Natural killer cell (primary cell): Measurements from ENCODE around the gene MINAR1. TPM values are rescaled to one million over a fixed set of nuclear protein-coding genes. Genes with fewer than 3 reads are reported as not detected.

Source experiments
- ATAC-seq, 3 donors: fragments of 150-1000 bp in 2 of 3; fragments of 200-7000 bp in 1 of 3; cut with Tn5 transposase; 1 replicate in 1 of 3; 2 replicates in 2 of 3; pipeline ENCODE4 v1.10.0; 2021; ENCODE audit warnings: mild to moderate bottlenecking in 2 of 3, moderate library complexity in 2 of 3
- DNase-seq, 2 donors: peaks; one replicate each; pipeline versions ENCODE4 v3.0.0 to v3.0.0-alpha.2; 2013 to 2021; ENCODE audit warnings: mixed read lengths in 1 of 2
- H3K27ac ChIP-seq: one replicate; pipeline ENCODE4 v1.5.1; 2013; ENCODE audit warnings: mild to moderate bottlenecking, low read length
- H3K27me3 ChIP-seq: one replicate; pipeline ENCODE4 v1.6.1; 2013; ENCODE audit warnings: low read length; ENCODE audit not compliant: control insufficient read depth, insufficient read depth
- H3K36me3 ChIP-seq: one replicate; pipeline ENCODE4 v1.6.1; 2013; ENCODE audit warnings: low read length; ENCODE audit not compliant: control insufficient read depth, insufficient read depth
- H3K4me1 ChIP-seq: one replicate; pipeline ENCODE4 v1.6.1; 2013; ENCODE audit warnings: low read length; ENCODE audit not compliant: control insufficient read depth, insufficient read depth
- H3K4me3 ChIP-seq: one replicate; pipeline ENCODE4 v1.5.1; 2013; ENCODE audit warnings: low read length
- H3K9me3 ChIP-seq: one replicate; pipeline ENCODE4 v1.6.1; 2013; ENCODE audit warnings: low read length; ENCODE audit not compliant: control insufficient read depth, insufficient read depth
- H3K27ac Mint-ChIP-seq, 2 donors: one replicate each; pipeline ENCODE4 v1.8.0; 2022; ENCODE audit warnings: mild to moderate bottlenecking in 2 of 2, mixed read lengths in 2 of 2, moderate library complexity in 1 of 2
- H3K27me3 Mint-ChIP-seq, 2 donors: one replicate each; pipeline ENCODE4 v1.8.0; 2022; ENCODE audit warnings: low read depth in 2 of 2, mixed read lengths in 2 of 2
- H3K36me3 Mint-ChIP-seq: one replicate; pipeline ENCODE4 v1.8.0; 2022; ENCODE audit warnings: mixed read lengths
- H3K4me1 Mint-ChIP-seq, 2 donors: one replicate each; pipeline ENCODE4 v1.8.0; 2022; ENCODE audit warnings: mixed read lengths in 2 of 2
- H3K4me3 Mint-ChIP-seq: one replicate; pipeline ENCODE4 v1.8.0; 2022; ENCODE audit warnings: mild to moderate bottlenecking, moderate library complexity, mixed read lengths
- H3K9me3 Mint-ChIP-seq, 2 donors: one replicate each; pipeline ENCODE4 v1.8.0; 2022; ENCODE audit warnings: mixed read lengths in 2 of 2
- CTCF ChIP-seq: fragments of 200-600 bp; IDR thresholded peaks from one replicate; pipeline ENCODE4 v1.8.0; 2022; ENCODE audit warnings: antibody characterized with exemption
- WGBS: methylation state at CpG from one replicate; pipeline ENCODE4 v1.1.7; 2013; ENCODE audit warnings: missing lambda C conversion rate; ENCODE audit not compliant: insufficient coverage; 5-methylcytosine and 5-hydroxymethylcytosine counted together
- intact Hi-C: fragments of 100-400 bp; cut with micrococcal nuclease; formaldehyde crosslinking; loops from one replicate; pipeline ENCODE4 v1.14.2; 2022
- total RNA-seq, 4 donors: library from RNA; stranded (reverse); fragments of 120-200 nt in 1 of 4; gene quantifications; one replicate each; pipeline versions ENCODE4 v1.2.3 to v1.2.4, GENCODE V29; 2013 to 2022

The MINAR1 gene
- total RNA-seq, 3 donors from 2014 or later (not counting 1 experiment from before 2014, with no cell fraction given) = 0.54 to 0.98 (median 0.59) TPM

GRCh38 chr15:79475306-79475705, 43.2 kb downstream of the MINAR1 start:
- DNase-seq (no peak), ATAC-seq (no peak)
- H3K4me3 ChIP-seq = no peak overlapping the region
- H3K27ac ChIP-seq = no peak overlapping the region
- intact Hi-C loops = no loop called here
- H3K27ac Mint-ChIP-seq = no peak overlapping the region
- no peaks in the 10 kb centered on the region for H3K36me3 ChIP-seq
- H3K4me3 Mint-ChIP-seq = no peak overlapping the region
- H3K4me1 Mint-ChIP-seq = no peaks in the 10 kb centered on the region
- 10% methylated on average over 2 of the region's 3 CpGs for WGBS
- H3K27me3 ChIP-seq = no peaks in the 10 kb centered on the region
- H3K27me3 Mint-ChIP-seq = no peaks in the 10 kb centered on the region
- no peaks in the 10 kb centered on the region for H3K9me3 Mint-ChIP-seq
- H3K4me1 ChIP-seq = no peaks in the 10 kb centered on the region
- H3K9me3 ChIP-seq = no peaks in the 10 kb centered on the region
- H3K36me3 Mint-ChIP-seq = no peaks in the 10 kb centered on the region
- TF ChIP-seq CTCF = no peak

GRCh38 chr15:79478108-79478507, 46.0 kb downstream of the MINAR1 start:
- WGBS = 85% methylated on average over 7 of the region's 7 CpGs
- H3K27me3 ChIP-seq = no peaks in the 10 kb centered on the region
- Mint-ChIP-seq H3K36me3 (no peaks in the 10 kb centered on the region), H3K9me3 (no peaks in the 10 kb centered on the region), H3K4me1 (no peaks in the 10 kb centered on the region), H3K4me3 (no peak overlapping the region), H3K27me3 (peaks cover 3% of the 10 kb centered on the region in 2 donors), H3K27ac (no peak overlapping the region)
- H3K4me1 ChIP-seq = no peaks in the 10 kb centered on the region
- intact Hi-C loops = no loop called here
- H3K27ac ChIP-seq = no peak overlapping the region
- H3K4me3 ChIP-seq = no peak overlapping the region
- DNase-seq = no peak
- no peaks in the 10 kb centered on the region for H3K36me3 ChIP-seq
- ATAC-seq = no peak
- no peak for TF ChIP-seq CTCF
- H3K9me3 ChIP-seq = no peaks in the 10 kb centered on the region

GRCh38 chr15:79479616-79480015, 47.5 kb downstream of the MINAR1 start:
- Histone ChIP-seq H3K36me3 (no peaks in the 10 kb centered on the region), H3K27ac (no peak overlapping the region), H3K4me3 (no peak overlapping the region), H3K4me1 (no peaks in the 10 kb centered on the region), H3K9me3 (no peaks in the 10 kb centered on the region), H3K27me3 (no peaks in the 10 kb centered on the region)
- WGBS = 78% methylated on average over 2 of the region's 2 CpGs
- no peaks in the 10 kb centered on the region for H3K9me3 Mint-ChIP-seq
- no peak for DNase-seq
- peaks cover 3 to 10% of the 10 kb centered on the region in 2 donors for H3K27me3 Mint-ChIP-seq
- no peaks in the 10 kb centered on the region for H3K36me3 Mint-ChIP-seq
- H3K4me3 Mint-ChIP-seq = no peak overlapping the region
- no peak overlapping the region for H3K27ac Mint-ChIP-seq
- intact Hi-C loops = no loop called here
- no peaks in the 10 kb centered on the region for H3K4me1 Mint-ChIP-seq
- ATAC-seq = no peak
- TF ChIP-seq CTCF = no peak

GRCh38 chr15:79481793-79482192, 49.7 kb downstream of the MINAR1 start:
- Histone ChIP-seq H3K9me3 (no peaks in the 10 kb centered on the region), H3K36me3 (no peaks in the 10 kb centered on the region), H3K27ac (no peak overlapping the region), H3K4me3 (no peak overlapping the region), H3K27me3 (no peaks in the 10 kb centered on the region), H3K4me1 (no peaks in the 10 kb centered on the region)
- DNase-seq = no peak
- no peaks in the 10 kb centered on the region for H3K9me3 Mint-ChIP-seq
- no peak for ATAC-seq
- WGBS = 94% methylated on average over 7 of the region's 7 CpGs
- intact Hi-C loops = no loop called here
- peaks cover 3 to 10% of the 10 kb centered on the region in 2 donors for H3K27me3 Mint-ChIP-seq
- no peak overlapping the region for H3K4me3 Mint-ChIP-seq
- no peak for TF ChIP-seq CTCF
- H3K4me1 Mint-ChIP-seq = no peaks in the 10 kb centered on the region
- no peak overlapping the region for H3K27ac Mint-ChIP-seq
- no peaks in the 10 kb centered on the region for H3K36me3 Mint-ChIP-seq
